SIG-M5 treated with dmso at 0.1 percent for 504 hours (cell line): Measurements from ENCODE around the gene DCBLD1.
"Not testable (repeated sequence)": the region's sequence is repeated elsewhere in the genome, so short reads cannot be mapped to it uniquely, and the experiment has no call there.

Experiments used
- DNase-seq: peaks from one replicate; lab custom pipeline; 2025; ENCODE audit not compliant: unreplicated experiment; lab: John Stamatoyannopoulos, UW

The DCBLD1 gene

GRCh38 chr6:117482240-117483003, at the start of gene DCBLD1:
TSS of gene DCBLD1 (plus strand) at chr6:117482674. CDS start at chr6:117482782, 108 bp downstream.
- peak; percentile 67 for DNase-seq

- DNase-seq = no peak
Observed at GRCh38 chr6:117440706-117441525, 41.6 kb upstream of the DCBLD1 start.

- peak; percentile 17 for DNase-seq
Observed at GRCh38 chr6:117441824-117442264, 40.6 kb upstream of the DCBLD1 start.

- not testable (repeated sequence) for DNase-seq
Observed at GRCh38 chr6:117442313-117442712, 40.2 kb upstream of the DCBLD1 start.

GRCh38 chr6:117444600-117444999, 37.9 kb upstream of the DCBLD1 start:
- peak; percentile 23 for DNase-seq

GRCh38 chr6:117446861-117447260, 35.6 kb upstream of the DCBLD1 start:
- no peak for DNase-seq

GRCh38 chr6:117448011-117448410, 34.5 kb upstream of the DCBLD1 start:
- DNase-seq = no peak

- no peak for DNase-seq
Observed at GRCh38 chr6:117448732-117449485, 33.6 kb upstream of the DCBLD1 start.

- peak; percentile 9 for DNase-seq
Observed at GRCh38 chr6:117449549-117450439, 32.7 kb upstream of the DCBLD1 start.

- no peak for DNase-seq
Observed at GRCh38 chr6:117451671-117452070, 30.8 kb upstream of the DCBLD1 start.

- no peak for DNase-seq
Observed at GRCh38 chr6:117456250-117456649, 26.2 kb upstream of the DCBLD1 start.

GRCh38 chr6:117456998-117457397, 25.5 kb upstream of the DCBLD1 start:
- DNase-seq = no peak

- no peak for DNase-seq
Observed at GRCh38 chr6:117459204-117459944, 23.1 kb upstream of the DCBLD1 start.

- DNase-seq = no peak
Observed at GRCh38 chr6:117463762-117464665, 18.5 kb upstream of the DCBLD1 start.

GRCh38 chr6:117464700-117465099, 17.8 kb upstream of the DCBLD1 start:
- DNase-seq = no peak

GRCh38 chr6:117465691-117466090, 16.8 kb upstream of the DCBLD1 start:
- DNase-seq = peak; percentile 23

GRCh38 chr6:117467876-117468275, 14.6 kb upstream of the DCBLD1 start:
- no peak for DNase-seq

GRCh38 chr6:117468527-117468926, 13.9 kb upstream of the DCBLD1 start:
- not testable (repeated sequence) for DNase-seq

- peak; percentile 59 for DNase-seq
Observed at GRCh38 chr6:117469356-117469755, 13.1 kb upstream of the DCBLD1 start.
